A673 (cell line): Measurements from ENCODE around the gene GRHPR. TPM values are rescaled to one million over a fixed set of nuclear protein-coding genes. Genes with fewer than 3 reads are reported as not detected.
"Not testable (repeated sequence)": the region's sequence is repeated elsewhere in the genome, so short reads cannot be mapped to it uniquely, and the experiment has no call there.

ENCODE experiments used
- BruUV-seq: library from RNA; stranded (reverse); fragments of 400-500 nt; replicated peaks from 2 replicates; lab custom pipeline; 2021; lab: Mats Ljungman, UMichigan
- CTCF ChIA-PET: fragments of 300-600 bp; sonication (Branson Sonifier 250); formaldehyde crosslinking; loops from one replicate; lab custom pipeline; 2022; ENCODE audit warnings: antibody characterized with exemption; lab: Charles Lee
- POLR2A ChIA-PET: fragments of 300-600 bp; sonication (Branson Sonifier 250); formaldehyde crosslinking; loops from one replicate; lab custom pipeline; 2022; ENCODE audit warnings: antibody characterized with exemption; ENCODE audit not compliant: low non-redundant PET; lab: Charles Lee
- DNase-seq: peaks from one replicate; pipeline ENCODE4 v3.0.0-alpha.2; 2015; ENCODE audit warnings: low spot score
- H3K27ac ChIP-seq: fragments of 200-600 bp; sonication (generic); 2 replicates; pipeline ENCODE4 v1.5.1; 2016; ENCODE audit warnings: mixed run types, low read depth, mild to moderate bottlenecking, mixed read lengths, antibody characterized with exemption, low read length; ENCODE audit not compliant: poor library complexity, severe bottlenecking
- H3K27me3 ChIP-seq: fragments of 200-600 bp; sonication (generic); replicated peaks from 2 replicates; pipeline ENCODE4 v1.6.1; 2017; ENCODE audit warnings: mixed run types, low read depth, mild to moderate bottlenecking, mixed read lengths, antibody characterized with exemption, low read length; ENCODE audit not compliant: insufficient read depth, poor library complexity
- H3K36me3 ChIP-seq: fragments of 200-600 bp; sonication (generic); 2 replicates; pipeline ENCODE4 v1.6.1; 2016; ENCODE audit warnings: mixed run types, mild to moderate bottlenecking, mixed read lengths, antibody characterized with exemption, low read length; ENCODE audit not compliant: insufficient read depth, poor library complexity, severe bottlenecking
- H3K4me1 ChIP-seq: fragments of 200-600 bp; sonication (generic); 2 replicates; pipeline ENCODE4 v1.6.1; 2017; ENCODE audit warnings: mixed run types, mild to moderate bottlenecking, mixed read lengths, antibody characterized with exemption, low read length; ENCODE audit not compliant: insufficient read depth, poor library complexity, severe bottlenecking
- H3K4me3 ChIP-seq: fragments of 200-600 bp; sonication (generic); 2 replicates; pipeline ENCODE4 v1.5.1; 2016; ENCODE audit warnings: low read depth, mixed run types, mild to moderate bottlenecking, mixed read lengths, low read length; ENCODE audit not compliant: poor library complexity, severe bottlenecking
- H3K9me3 ChIP-seq: fragments of 200-600 bp; sonication (generic); 2 replicates; pipeline ENCODE4 v1.6.1; 2016; ENCODE audit warnings: mixed run types, low read depth, mild to moderate bottlenecking, mixed read lengths, antibody characterized with exemption, low read length; ENCODE audit not compliant: poor library complexity, severe bottlenecking
- CTCF ChIP-seq: fragments of 300-800, 200-600 bp; sonication (generic); conservative IDR thresholded peaks from 2 replicates; pipeline ENCODE4 v1.5.1; 2017; ENCODE audit warnings: low read depth, mild to moderate bottlenecking, antibody characterized with exemption, low read length, moderate library complexity, mixed read lengths
- EZH2 ChIP-seq: fragments of 200-600 bp; sonication (generic); IDR thresholded peaks from 2 replicates; pipeline ENCODE4 v1.6.1; 2017; ENCODE audit warnings: borderline replicate concordance, low read depth, mild to moderate bottlenecking, mixed read lengths, antibody characterized with exemption, low read length; ENCODE audit not compliant: poor library complexity, severe bottlenecking
- intact Hi-C: fragments of 100-400 bp; cut with micrococcal nuclease; formaldehyde crosslinking; loops from one replicate; pipeline ENCODE4 v1.10.0; 2022; ENCODE audit not compliant: unreplicated experiment
- total RNA-seq: library from RNA; stranded (reverse); gene quantifications from 2 replicates; pipeline ENCODE4 v1.2.3, GENCODE V29; 2021

GRHPR gene
- total RNA-seq, 1 experiment from 2014 or later = 102 TPM

- H3K4me3 ChIP-seq, H3K36me3 ChIP-seq, H3K27ac ChIP-seq, BruUV-seq, H3K27me3 ChIP-seq, POLR2A ChIA-PET, CTCF ChIA-PET, intact Hi-C loops, DNase-seq, H3K4me1 ChIP-seq: not testable (repeated sequence)
- peaks cover 11% of the 10 kb centered on the region for H3K9me3 ChIP-seq
Measured at GRCh38 chr9:37477987-37478619, 55.6 kb downstream of the GRHPR start.

- H3K36me3 ChIP-seq = no peaks in the 10 kb centered on the region
- no peaks in the 10 kb centered on the region for H3K9me3 ChIP-seq
- no peak overlapping the region for H3K27ac ChIP-seq
- H3K4me1 ChIP-seq = peaks cover 13% of the 10 kb centered on the region
- no peaks in the 10 kb centered on the region for H3K27me3 ChIP-seq
- TF ChIP-seq EZH2 (no peak), CTCF (no peak)
- ChIA-PET POLR2A (no interaction called here), CTCF (no interaction called here)
- DNase-seq = no peak
- BruUV-seq = no TSS peak
- intact Hi-C loops = loop anchor here (5.0 to 10.0 kb wide), 5 partner anchors 47 to 924 kb away; no protein-coding TSS in a partner anchor
- H3K4me3 ChIP-seq = no peak overlapping the region
Measured at GRCh38 chr9:37480759-37481158, 58.3 kb downstream of the GRHPR start.

GRCh38 chr9:37485389-37486255 lies 63.1 kb downstream of the GRHPR start, which contains the start of gene POLR1E:
Gene POLR1E, plus strand, starts transcription at chr9:37485948. Its CDS starts 100 bp downstream, at chr9:37486048.
- Histone ChIP-seq H3K4me1 (peaks cover 21% of the 10 kb centered on the region), H3K4me3 (peak within 1 kb of the TSS; percentile 76), H3K27ac (peak within 1 kb of the TSS; percentile 83), H3K27me3 (no peaks in the 10 kb centered on the region), H3K36me3 (peaks cover 36% of the 10 kb centered on the region), H3K9me3 (no peaks in the 10 kb centered on the region)
- intact Hi-C loops = loop anchor here (10.0 kb wide), 3 partner anchors 99 to 919 kb away; no protein-coding TSS in a partner anchor
- TF ChIP-seq EZH2 (no peak), CTCF (no peak)
- DNase-seq = peak; percentile 96
- POLR2A ChIA-PET = interaction anchor here (0.7 kb wide), 1 partner anchor 315 kb away, joined by 3 read pairs; no protein-coding TSS in a partner anchor
- no TSS peak for BruUV-seq
- CTCF ChIA-PET = no interaction called here
